Liver (tissue), 9 donors: ENCODE measurements around the gene TMEM79. TPM values are rescaled to one million over a fixed set of nuclear protein-coding genes. Genes with fewer than 3 reads are reported as not detected.

Source experiments
- DNase-seq: peaks from one replicate; pipeline ENCODE4 v3.0.0-alpha.2; 2017; ENCODE audit warnings: low spot score
- H3K27ac ChIP-seq, 2 donors: one replicate each; pipeline ENCODE4 v1.7.0; 2013; ENCODE audit warnings: inconsistent platforms in 2 of 2, low read length in 2 of 2, control low read depth in 1 of 2, low read depth in 1 of 2, mild to moderate bottlenecking in 1 of 2
- H3K27me3 ChIP-seq, 4 donors: one replicate each; pipeline versions ENCODE4 v1.6.1 to v1.7.0; 2013; ENCODE audit warnings: low read length in 3 of 4, inconsistent platforms in 1 of 4, mild to moderate bottlenecking in 1 of 4, moderate library complexity in 1 of 4; ENCODE audit not compliant: control insufficient read depth in 4 of 4, insufficient read depth in 4 of 4
- H3K36me3 ChIP-seq, 4 donors: one replicate each; pipeline versions ENCODE4 v1.6.1 to v1.7.0; 2013; ENCODE audit warnings: low read length in 3 of 4, mild to moderate bottlenecking in 3 of 4, low read depth in 1 of 4, moderate library complexity in 1 of 4; ENCODE audit not compliant: control insufficient read depth in 4 of 4, insufficient read depth in 3 of 4
- H3K4me1 ChIP-seq, 4 donors: one replicate each; pipeline versions ENCODE4 v1.6.1 to v1.7.0; 2013; ENCODE audit warnings: low read length in 3 of 4, mild to moderate bottlenecking in 3 of 4, moderate library complexity in 1 of 4; ENCODE audit not compliant: control insufficient read depth in 4 of 4, insufficient read depth in 4 of 4
- H3K4me3 ChIP-seq, 3 donors: one replicate each; pipeline versions ENCODE4 v1.6.1 to v1.7.0; 2013; ENCODE audit warnings: low read length in 3 of 3, control low read depth in 1 of 3, low read depth in 1 of 3, mild to moderate bottlenecking in 1 of 3
- H3K9ac ChIP-seq, 2 donors: one replicate each; pipeline ENCODE4 v1.7.0; 2013; ENCODE audit warnings: low read length in 2 of 2, mild to moderate bottlenecking in 2 of 2, moderate library complexity in 2 of 2, control low read depth in 1 of 2, low read depth in 1 of 2
- H3K9me3 ChIP-seq, 4 donors: one replicate each; pipeline versions ENCODE4 v1.6.1 to v1.7.0; 2013; ENCODE audit warnings: low read length in 3 of 4; ENCODE audit not compliant: control insufficient read depth in 4 of 4
- ATF3 ChIP-seq: IDR thresholded peaks from 2 replicates; pipeline ENCODE4 v1.6.1; 2016; ENCODE audit warnings: antibody characterized with exemption
- CTCF ChIP-seq: fragments of 150-350 bp; IDR thresholded peaks from 2 replicates; pipeline ENCODE4 v1.5.1; 2017; ENCODE audit warnings: improper control_type of control experiment, low read depth, low read length; ENCODE audit not compliant: missing input control
- FOXA1 ChIP-seq: IDR thresholded peaks from 2 replicates; pipeline ENCODE4 v1.6.1; 2016; ENCODE audit warnings: antibody characterized with exemption
- FOXA2 ChIP-seq: IDR thresholded peaks from 2 replicates; pipeline ENCODE4 v1.6.1; 2016; ENCODE audit warnings: antibody characterized with exemption
- GABPA ChIP-seq, 2 donors: IDR thresholded peaks in 1 of 2; conservative IDR thresholded peaks in 1 of 2; 2 replicates each; pipeline ENCODE4 v1.6.1; 2016; ENCODE audit warnings: antibody characterized with exemption in 2 of 2, mild to moderate bottlenecking in 1 of 2, moderate library complexity in 1 of 2
- HNF4G ChIP-seq: IDR thresholded peaks from 2 replicates; pipeline ENCODE4 v1.6.1; 2016; ENCODE audit warnings: antibody characterized with exemption
- NR2F2 ChIP-seq: IDR thresholded peaks from 2 replicates; pipeline ENCODE4 v1.6.1; 2016; ENCODE audit warnings: antibody characterized with exemption
- RXRA ChIP-seq, 2 donors: IDR thresholded peaks; 2 replicates each; pipeline ENCODE4 v1.6.1; 2017 to 2018; ENCODE audit warnings: antibody characterized with exemption in 2 of 2, mild to moderate bottlenecking in 1 of 2
- SP1 ChIP-seq: IDR thresholded peaks from 2 replicates; pipeline ENCODE4 v1.6.1; 2018; ENCODE audit warnings: antibody characterized with exemption, mild to moderate bottlenecking
- TAF1 ChIP-seq: conservative IDR thresholded peaks from 2 replicates; pipeline ENCODE4 v1.6.1; 2016; ENCODE audit warnings: antibody characterized with exemption, mild to moderate bottlenecking
- WGBS: extraction: QIAGEN DNeasy Blood & Tissue Kit; methylation state at CpG from one replicate; pipeline ENCODE4 v1.1.7; 2013; 5-methylcytosine and 5-hydroxymethylcytosine counted together
- polyA plus RNA-seq, 2 donors: library from polyadenylated mRNA; stranded (reverse) in 1 of 2; unstranded in 1 of 2; fragments of 200-250 nt in 1 of 2; fragments of >200 nt in 1 of 2; fragmentation: Nextera tagmentation in 1 of 2; extraction: Ambion mirVana in 1 of 2; gene quantifications; one replicate each; pipeline versions ENCODE4 v1.2.1 to v1.2.3, GENCODE V29; 2013 to 2015
- total RNA-seq, 2 donors: library from RNA; depleted of rRNA; stranded (reverse); fragments of >200 nt; gene quantifications; one replicate each; pipeline ENCODE4 v1.2.3, GENCODE V29; 2014
- donor health status: healthy.
- donor health status: healthy.
- donor health status: healthy.
- donor health status: healthy.
- donor health status: healthy.

TMEM79 gene
- total and polyA plus RNA-seq, 4 donors: 1.2 to 2.2 (median 1.6) TPM

GRCh38 chr1:156262461-156263287 lies 21.5 kb upstream of the TMEM79 start:
- DNase-seq: no peak
- TF ChIP-seq ATF3: no peak
- TF ChIP-seq TAF1: no peak
- TF ChIP-seq FOXA2: no peak
- no peak overlapping the region for H3K9ac ChIP-seq
- no peak overlapping the region for H3K27ac ChIP-seq
- WGBS: 89% methylated on average over 9 of the region's 9 CpGs
- peaks cover 0 to 5% (median 2%) of the 10 kb centered on the region in 4 donors for H3K4me1 ChIP-seq
- no peaks in the 10 kb centered on the region for H3K27me3 ChIP-seq
- H3K4me3 ChIP-seq: no peak overlapping the region
- H3K36me3 ChIP-seq: peaks cover 16 to 90% (median 76%) of the 10 kb centered on the region in 4 donors
- no peaks in the 10 kb centered on the region for H3K9me3 ChIP-seq

GRCh38 chr1:156263288-156263655 lies 20.9 kb upstream of the TMEM79 start:
- Histone ChIP-seq H3K27me3 (no peaks in the 10 kb centered on the region), H3K4me3 (no peak overlapping the region), H3K9ac (no peak overlapping the region), H3K36me3 (peaks cover 19 to 90% (median 76%) of the 10 kb centered on the region in 4 donors), H3K9me3 (no peaks in the 10 kb centered on the region), H3K4me1 (peaks cover 0 to 5% (median 2%) of the 10 kb centered on the region in 4 donors), H3K27ac (no peak overlapping the region)
- no peak for DNase-seq
- WGBS: 94% methylated on average over 9 of the region's 9 CpGs
- no peak for TF ChIP-seq RXRA (IDR thresholded peaks at IDR 0.05)
- TF ChIP-seq ATF3: no peak
- TF ChIP-seq FOXA1: no peak
- no peak for TF ChIP-seq HNF4G
- TF ChIP-seq SP1: no peak
- TF ChIP-seq NR2F2: no peak
- no peak for TF ChIP-seq FOXA2

GRCh38 chr1:156266051-156266450 lies 18.1 kb upstream of the TMEM79 start:
- TF ChIP-seq ATF3 (no peak), CTCF (no peak), HNF4G (no peak), GABPA (IDR thresholded peaks at IDR 0.05 in 1 of 2, conservative IDR thresholded peaks at IDR 0.05 in 1 of 2) (no peak)
- no peak for DNase-seq
- Histone ChIP-seq H3K9me3 (no peaks in the 10 kb centered on the region), H3K4me3 (no peak overlapping the region), H3K27ac (no peak overlapping the region), H3K27me3 (no peaks in the 10 kb centered on the region), H3K4me1 (peaks cover 0 to 4% (median 2%) of the 10 kb centered on the region in 4 donors), H3K9ac (no peak overlapping the region), H3K36me3 (peaks cover 16 to 76% (median 61%) of the 10 kb centered on the region in 4 donors)
- WGBS: 96% methylated on average over 13 of the region's 13 CpGs
